GM12872 (cell line): Measurements from ENCODE around the gene PPP1R7.

Source experiments
- CTCF ChIP-seq: IDR thresholded peaks from 3 replicates; pipeline ENCODE4 v1.5.1; 2011; ENCODE audit warnings: low read depth, mild to moderate bottlenecking, low read length, moderate library complexity; ENCODE audit not compliant: insufficient read depth

PPP1R7 gene

GRCh38 chr2:241232736-241233575 is 82.7 kb downstream of the PPP1R7 start:
- TF ChIP-seq CTCF = no peak
